Subcutaneous adipose tissue (tissue), 4 donors: Measurements from ENCODE around the gene PPP1CA. TPM values are rescaled to one million over a fixed set of nuclear protein-coding genes. Genes with fewer than 3 reads are reported as not detected.

Source experiments
- CTCF ChIP-seq: fragments of 450-650 bp; IDR thresholded peaks from one replicate; pipeline ENCODE4 v1.5.1; 2016; ENCODE audit warnings: low read depth, mild to moderate bottlenecking, control low read depth, antibody characterized with exemption, moderate library complexity
- total RNA-seq, 4 donors: library from RNA; depleted of rRNA; stranded (reverse); fragments of >200 nt; gene quantifications; one replicate each; pipeline ENCODE4 v1.1.0, GENCODE V29; 2016

PPP1CA gene
- total RNA-seq, 4 donors from 2014 or later, result 60.8 to 110 (median 64.9) TPM

GRCh38 chr11:67432655-67433349, 31.1 kb upstream of the PPP1CA start:
- TF ChIP-seq CTCF, result no peak

GRCh38 chr11:67431346-67432249, 29.9 kb upstream of the PPP1CA start:
- no peak for TF ChIP-seq CTCF

GRCh38 chr11:67429722-67430121, 28.1 kb upstream of the PPP1CA start:
- TF ChIP-seq CTCF, result no peak

- no peak for TF ChIP-seq CTCF
These were observed 27.5 kb upstream of the PPP1CA start for GRCh38 chr11:67429038-67429668.

- TF ChIP-seq CTCF, result no peak
These were observed 26.7 kb upstream of the PPP1CA start, which contains the start of gene RPS6KB2 for GRCh38 chr11:67428052-67429001. Gene RPS6KB2, plus strand, starts transcription at chr11:67428494. Its CDS starts 52 bp downstream, at chr11:67428546.

- no peak for TF ChIP-seq CTCF
These were observed 22.4 kb upstream of the PPP1CA start for GRCh38 chr11:67423891-67424613.
